PC-3 (cell line): ENCODE results near the gene UNK. TPM values are rescaled to one million over a fixed set of nuclear protein-coding genes. Genes with fewer than 3 reads are reported as not detected.

Experiments used
- ATAC-seq: fragments of 200-7000 bp; cut with Tn5 transposase; 2 replicates; pipeline ENCODE4 v1.9.1; 2020; ENCODE audit warnings: mild to moderate bottlenecking, moderate library complexity
- BruUV-seq: library from RNA; stranded (reverse); fragments of 400-500 nt; replicated peaks from 2 replicates; lab custom pipeline; 2021; lab: Mats Ljungman, UMichigan
- CTCF ChIA-PET: fragments of 300-600 bp; sonication (Branson Sonifier 250); formaldehyde crosslinking; loops from one replicate; lab custom pipeline; 2022; ENCODE audit warnings: antibody characterized with exemption; lab: Charles Lee
- POLR2A ChIA-PET: fragments of 300-600 bp; sonication (Branson Sonifier 250); formaldehyde crosslinking; loops from one replicate; lab custom pipeline; 2022; ENCODE audit warnings: antibody characterized with exemption; ENCODE audit not compliant: unreplicated experiment; lab: Charles Lee
- DNase-seq: peaks from one replicate; pipeline ENCODE4 v3.0.0-alpha.2; 2015
- H2AFZ ChIP-seq: fragments of 300-600 bp; sonication (generic); 2 replicates; pipeline ENCODE4 v1.6.0; 2016; ENCODE audit warnings: antibody characterized with exemption, low read length
- H3F3A ChIP-seq: fragments of 300-600 bp; sonication (generic); one replicate; pipeline ENCODE4 v1.6.0; 2017; ENCODE audit warnings: antibody characterized with exemption, low read length, control low read depth, mild to moderate bottlenecking; ENCODE audit not compliant: unreplicated experiment
- H3K27ac ChIP-seq: fragments of 300-600 bp; sonication (generic); 2 replicates; pipeline ENCODE4 v1.5.1; 2016; ENCODE audit warnings: mild to moderate bottlenecking, low read length
- H3K27me3 ChIP-seq: fragments of 300-600 bp; sonication (generic); 2 replicates; pipeline ENCODE4 v1.6.1; 2016; ENCODE audit warnings: low read length, mixed read lengths
- H3K36me3 ChIP-seq: fragments of 300-600 bp; sonication (generic); 2 replicates; pipeline ENCODE4 v1.6.1; 2016; ENCODE audit warnings: low read depth, mixed run types, low read length, mixed read lengths
- H3K4me1 ChIP-seq: fragments of 300-600 bp; sonication (generic); 2 replicates; pipeline ENCODE4 v1.5.1; 2016; ENCODE audit warnings: low read length; ENCODE audit not compliant: insufficient read depth
- H3K4me2 ChIP-seq: fragments of 300-600 bp; sonication (generic); 2 replicates; pipeline ENCODE4 v1.6.0; 2016; ENCODE audit warnings: low read length
- H3K4me3 ChIP-seq: fragments of 300-600 bp; sonication (generic); 2 replicates; pipeline ENCODE4 v1.5.1; 2016; ENCODE audit warnings: mild to moderate bottlenecking, low read length, mixed read lengths
- H3K79me2 ChIP-seq: fragments of 300-600 bp; sonication (generic); 2 replicates; pipeline ENCODE4 v1.6.1; 2017; ENCODE audit warnings: low read length, mixed read lengths
- H3K9ac ChIP-seq: fragments of 300-600 bp; sonication (generic); 2 replicates; pipeline ENCODE4 v1.6.0; 2016; ENCODE audit warnings: mild to moderate bottlenecking, low read length
- H3K9me2 ChIP-seq: fragments of 300-600 bp; sonication (generic); replicated peaks from 2 replicates; pipeline ENCODE4 v1.6.1; 2016; ENCODE audit warnings: mixed run types, low read length, mixed read lengths
- H3K9me3 ChIP-seq: fragments of 300-600 bp; sonication (generic); 2 replicates; pipeline ENCODE4 v1.6.1; 2016; ENCODE audit warnings: low read length, mixed read lengths
- H4K20me1 ChIP-seq: fragments of 300-600 bp; sonication (generic); 2 replicates; pipeline ENCODE4 v1.6.1; 2016; ENCODE audit warnings: low read length, mixed read lengths
- EZH2 ChIP-seq: fragments of 300-600 bp; sonication (generic); IDR thresholded peaks from one replicate; pipeline ENCODE4 v1.6.1; 2017; ENCODE audit warnings: antibody characterized with exemption, mild to moderate bottlenecking, low read length; ENCODE audit not compliant: unreplicated experiment
- EZH2phosphoT487 ChIP-seq: fragments of 300-600 bp; sonication (generic); IDR thresholded peaks from 2 replicates; pipeline ENCODE4 v1.6.1; 2018; ENCODE audit warnings: mild to moderate bottlenecking, antibody characterized with exemption, low read length, borderline replicate concordance
- intact Hi-C: fragments of 100-400 bp; cut with micrococcal nuclease; formaldehyde crosslinking; loops from 2 replicates; pipeline ENCODE4 v1.9.0; 2023
- total RNA-seq: library from RNA; depleted of rRNA; stranded (reverse); fragments of >200 nt; gene quantifications from 2 replicates; pipeline ENCODE4 v1.2.3, GENCODE V29; 2014
- TF ChIP-seq, protein P1 (sequence below): fragments of 300-600 bp; sonication (generic); conservative IDR thresholded peaks from 2 replicates; pipeline ENCODE4 v1.5.1; 2017; ENCODE audit warnings: antibody characterized with exemption, low read depth, mild to moderate bottlenecking, low read length

The UNK gene
- total RNA-seq, 1 experiment from 2014 or later = 21.8 TPM

DNA sequence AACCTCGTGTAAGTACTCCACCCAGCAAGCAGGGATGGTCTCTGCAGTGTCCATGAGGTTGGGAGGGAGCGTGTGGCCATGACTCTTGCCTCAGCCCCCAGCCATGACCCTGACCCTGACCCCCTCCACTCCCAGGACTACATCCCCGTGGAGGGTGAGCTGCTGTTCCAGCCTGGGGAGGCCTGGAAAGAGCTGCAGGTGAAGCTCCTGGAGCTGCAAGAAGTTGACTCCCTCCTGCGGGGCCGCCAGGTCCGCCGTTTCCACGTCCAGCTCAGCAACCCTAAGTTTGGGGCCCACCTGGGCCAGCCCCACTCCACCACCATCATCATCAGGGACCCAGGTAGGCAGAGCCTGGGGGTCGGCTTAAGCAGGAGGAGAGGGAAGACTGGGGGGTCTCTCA is 35.9 kb upstream of the UNK start:
- Histone ChIP-seq H3K27me3 (no peaks in the 10 kb centered on the region), H3K9me3 (no peaks in the 10 kb centered on the region), H2AFZ (no peak overlapping the region), H3K4me3 (no peak overlapping the region), H3F3A (no peaks in the 10 kb centered on the region), H3K9me2 (no peaks in the 10 kb centered on the region), H3K4me2 (no peak overlapping the region), H3K4me1 (no peaks in the 10 kb centered on the region), H3K79me2 (no peaks in the 10 kb centered on the region), H3K9ac (no peak overlapping the region), H3K36me3 (peaks cover 51% of the 10 kb centered on the region), H3K27ac (no peak overlapping the region), H4K20me1 (no peaks in the 10 kb centered on the region)
- POLR2A ChIA-PET = no interaction called here
- CTCF ChIA-PET = interaction anchor here (0.6 to 2.1 kb wide), 6 partner anchors 38 to 115 kb away, joined by 5 to 42 read pairs (median 8); partner anchors contain the start of gene SMIM5
- intact Hi-C loops = no loop called here
- no peak for DNase-seq
- no peak for ATAC-seq
- no TSS peak for BruUV-seq
- TF ChIP-seq EZH2phosphoT487 (no peak), EZH2 (no peak)
- TF ChIP-seq, protein P1, sequence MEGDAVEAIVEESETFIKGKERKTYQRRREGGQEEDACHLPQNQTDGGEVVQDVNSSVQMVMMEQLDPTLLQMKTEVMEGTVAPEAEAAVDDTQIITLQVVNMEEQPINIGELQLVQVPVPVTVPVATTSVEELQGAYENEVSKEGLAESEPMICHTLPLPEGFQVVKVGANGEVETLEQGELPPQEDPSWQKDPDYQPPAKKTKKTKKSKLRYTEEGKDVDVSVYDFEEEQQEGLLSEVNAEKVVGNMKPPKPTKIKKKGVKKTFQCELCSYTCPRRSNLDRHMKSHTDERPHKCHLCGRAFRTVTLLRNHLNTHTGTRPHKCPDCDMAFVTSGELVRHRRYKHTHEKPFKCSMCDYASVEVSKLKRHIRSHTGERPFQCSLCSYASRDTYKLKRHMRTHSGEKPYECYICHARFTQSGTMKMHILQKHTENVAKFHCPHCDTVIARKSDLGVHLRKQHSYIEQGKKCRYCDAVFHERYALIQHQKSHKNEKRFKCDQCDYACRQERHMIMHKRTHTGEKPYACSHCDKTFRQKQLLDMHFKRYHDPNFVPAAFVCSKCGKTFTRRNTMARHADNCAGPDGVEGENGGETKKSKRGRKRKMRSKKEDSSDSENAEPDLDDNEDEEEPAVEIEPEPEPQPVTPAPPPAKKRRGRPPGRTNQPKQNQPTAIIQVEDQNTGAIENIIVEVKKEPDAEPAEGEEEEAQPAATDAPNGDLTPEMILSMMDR = no peak

DNA sequence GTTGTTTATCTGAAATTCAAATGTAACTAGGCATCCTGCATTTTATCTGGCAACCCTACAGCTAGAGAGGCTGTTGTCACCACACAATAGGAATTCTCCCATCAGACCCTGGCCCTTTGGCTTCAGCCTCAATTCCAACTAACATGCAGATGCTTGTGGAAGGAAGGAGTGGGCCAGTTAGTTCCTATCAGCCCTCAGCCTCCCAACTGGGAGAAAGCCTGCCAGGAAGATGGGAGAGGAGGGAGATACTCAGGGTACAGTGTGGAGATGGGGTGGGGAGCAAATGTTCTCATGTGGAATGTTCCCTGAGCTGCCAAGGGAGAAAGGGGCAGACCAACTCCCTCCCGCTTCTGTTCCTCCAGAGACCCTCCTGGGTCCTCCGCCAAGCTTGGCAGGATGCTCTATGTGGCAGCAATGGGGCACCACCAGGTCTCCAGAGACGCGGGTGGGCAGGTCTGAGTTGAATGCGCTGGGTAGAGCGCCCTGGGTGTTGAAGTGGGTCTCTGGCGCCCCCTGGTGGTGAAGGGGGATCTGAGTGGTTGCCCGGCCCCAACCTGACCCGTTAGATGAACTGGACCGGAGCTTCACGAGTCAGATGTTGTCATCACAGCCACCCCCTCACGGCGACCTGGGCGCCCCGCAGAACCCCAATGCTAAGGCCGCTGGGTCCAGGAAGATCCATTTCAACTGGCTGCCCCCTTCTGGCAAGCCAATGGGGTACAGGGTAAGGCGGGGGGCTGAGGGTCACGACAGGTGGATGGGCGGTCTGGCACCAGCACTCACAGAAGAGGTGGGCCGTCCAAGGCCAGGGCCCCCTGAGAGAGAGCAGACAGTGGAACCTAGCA is 34.8 kb upstream of the UNK start:
- Histone ChIP-seq H3K4me3 (no peak overlapping the region), H3K27ac (no peak overlapping the region), H3K36me3 (peaks cover 58% of the 10 kb centered on the region), H3F3A (no peaks in the 10 kb centered on the region), H4K20me1 (no peaks in the 10 kb centered on the region), H3K4me2 (no peak overlapping the region), H2AFZ (no peak overlapping the region), H3K4me1 (no peaks in the 10 kb centered on the region), H3K9me2 (no peaks in the 10 kb centered on the region), H3K9ac (no peak overlapping the region), H3K79me2 (no peaks in the 10 kb centered on the region), H3K27me3 (no peaks in the 10 kb centered on the region), H3K9me3 (no peaks in the 10 kb centered on the region)
- ChIA-PET POLR2A (interaction anchor here (0.6 kb wide), 1 partner anchor 9 kb away, joined by 3 read pairs; no protein-coding TSS in a partner anchor), CTCF (interaction anchor here (0.6 to 1.3 kb wide), 6 partner anchors 66 to 304 kb away, joined by 3 to 9 read pairs (median 4); partner anchors contain the start of gene SMIM5)
- no peak for TF ChIP-seq EZH2
- TF ChIP-seq, protein P1 = peak; percentile 98
- DNase-seq (peak; percentile 79), ATAC-seq (peak; percentile 78)
- BruUV-seq = no TSS peak
- intact Hi-C loops = loop anchor here (1.0 kb wide), 1 partner anchor 116 kb away; the partner anchor contains the start of gene SMIM5
